GM19023 (cell line): Measurements from ENCODE around the gene HIPK2.

Source experiments
- ATAC-seq: cut with Tn5 transposase; IDR thresholded peaks from one replicate; pipeline ENCODE4 v1.9.1; 2021; ENCODE audit warnings: mild to moderate bottlenecking, moderate library complexity; ENCODE audit not compliant: unreplicated experiment

The HIPK2 gene

DNA sequence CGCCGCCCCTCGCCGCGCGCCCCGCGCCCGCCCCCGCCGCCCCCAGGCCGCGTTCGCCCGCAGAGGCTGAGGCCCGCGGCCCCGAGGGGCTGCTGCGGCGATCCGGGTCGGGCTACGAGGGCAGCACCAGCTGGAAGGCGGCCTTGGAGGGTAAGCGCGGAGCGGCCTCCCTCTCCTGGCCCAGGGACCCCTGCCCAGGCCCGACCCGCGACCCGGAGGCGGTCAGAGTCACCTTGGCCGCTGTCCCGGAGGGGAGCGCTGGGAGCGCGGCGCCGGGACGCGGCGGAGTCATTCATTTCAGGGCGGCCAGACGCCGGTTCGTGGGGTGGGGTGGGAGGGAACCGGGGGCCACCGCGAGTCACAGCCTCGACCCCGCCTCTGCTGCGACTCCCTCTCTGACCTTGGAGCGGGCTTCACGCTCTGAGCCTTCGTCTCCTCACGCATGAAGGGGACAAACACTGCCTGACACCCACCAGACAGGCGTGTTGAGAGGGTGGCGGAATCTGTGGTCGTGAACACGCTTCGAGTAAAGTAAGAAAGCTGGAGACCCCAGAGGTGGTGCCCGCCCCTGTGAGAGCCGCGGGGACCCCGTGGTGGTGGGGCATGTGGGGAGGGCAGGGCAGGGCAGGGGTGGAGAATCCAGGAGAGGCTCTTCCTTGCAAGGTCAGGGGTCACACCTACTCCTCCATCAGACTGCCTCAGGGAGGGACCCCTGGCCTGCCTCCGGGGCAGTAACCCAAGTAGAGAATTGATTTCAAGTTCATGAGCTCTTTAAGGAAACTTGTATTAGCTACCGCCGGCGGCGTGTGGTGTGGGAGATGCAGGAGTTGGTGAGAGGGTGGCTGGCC lies 253.6 kb downstream of the HIPK2 start:
- ATAC-seq: no peak

DNA sequence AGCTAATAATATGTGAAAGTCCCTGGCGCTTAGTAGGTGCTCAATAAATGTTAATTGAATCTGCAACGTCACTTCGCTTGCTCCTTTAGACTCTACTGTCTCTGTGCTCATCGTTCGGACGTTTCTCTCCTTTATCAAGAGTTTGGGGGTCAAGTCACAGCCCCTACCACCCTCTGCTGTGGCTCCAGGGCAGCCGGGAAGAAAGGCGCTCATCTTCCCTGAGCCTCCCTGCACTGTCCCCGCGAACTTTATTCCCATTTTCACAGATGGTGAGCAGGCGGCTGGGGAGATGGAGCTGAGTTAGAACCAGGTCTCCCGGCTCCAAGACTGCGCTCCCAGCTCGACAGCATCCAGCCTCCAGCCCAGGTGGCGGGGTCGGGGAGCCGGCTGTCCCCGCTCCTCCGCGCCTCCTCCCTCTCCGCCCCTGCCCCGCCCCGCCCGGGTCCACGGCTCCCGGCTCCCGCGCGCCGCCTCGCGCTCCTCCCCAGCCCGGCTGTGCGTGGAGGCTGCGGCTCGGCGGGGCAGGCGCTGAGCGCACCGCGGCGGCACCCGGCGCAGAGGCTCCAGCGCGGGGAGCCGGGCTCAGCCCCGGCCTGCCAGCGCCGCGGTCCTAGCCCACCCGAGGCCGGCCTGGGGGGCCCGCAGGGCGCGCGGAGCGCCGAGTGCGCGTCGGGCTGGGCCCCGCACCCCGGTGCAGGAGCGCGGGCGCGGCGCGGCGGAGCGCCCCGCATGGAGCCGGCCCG lies 254.4 kb downstream of the HIPK2 start, which contains the start of gene CLEC2L:
TSS of gene CLEC2L (plus strand) at position 487 of the 743 bp plus-strand sequence. CDS start at position 730, 243 bp downstream.
- ATAC-seq: no peak

DNA sequence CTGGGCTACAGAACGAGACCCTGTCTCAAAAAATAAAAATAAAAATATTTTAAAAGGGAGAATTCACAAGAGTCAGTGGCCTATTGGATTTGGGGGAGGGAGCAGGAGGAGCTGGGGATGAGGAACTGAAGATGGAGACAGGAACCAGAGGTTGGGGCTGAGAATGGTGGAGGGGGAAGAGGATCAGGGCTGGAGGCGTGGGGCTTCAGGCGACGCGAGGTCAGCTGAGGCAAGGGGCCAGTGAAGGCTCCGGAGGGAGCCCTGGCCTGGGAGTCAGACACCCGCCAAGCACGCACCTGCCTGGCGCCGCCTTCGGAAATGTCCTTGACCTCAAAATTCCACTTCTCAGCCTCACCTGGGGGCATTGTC lies 255.0 kb downstream of the HIPK2 start:
- ATAC-seq: no peak

DNA sequence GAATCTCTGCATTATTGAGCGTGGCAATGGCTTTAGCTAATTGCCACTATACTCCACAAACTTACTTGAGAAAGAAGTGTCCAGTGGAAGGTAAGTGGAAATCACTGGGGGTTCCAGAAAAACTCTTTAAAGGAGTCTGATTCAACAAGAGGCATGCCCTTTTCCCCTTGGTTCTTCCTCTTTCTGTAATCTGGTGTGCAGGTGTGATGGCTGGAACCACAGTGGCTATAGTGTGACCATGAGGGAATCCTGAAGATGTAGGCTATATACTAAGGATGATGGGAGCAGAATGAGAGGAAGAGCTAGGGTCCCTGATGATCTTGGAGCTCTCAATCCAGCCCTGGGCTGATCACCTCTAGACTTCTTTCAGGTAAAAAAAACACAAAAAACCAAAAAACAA lies 256.4 kb downstream of the HIPK2 start:
- ATAC-seq: no peak

DNA sequence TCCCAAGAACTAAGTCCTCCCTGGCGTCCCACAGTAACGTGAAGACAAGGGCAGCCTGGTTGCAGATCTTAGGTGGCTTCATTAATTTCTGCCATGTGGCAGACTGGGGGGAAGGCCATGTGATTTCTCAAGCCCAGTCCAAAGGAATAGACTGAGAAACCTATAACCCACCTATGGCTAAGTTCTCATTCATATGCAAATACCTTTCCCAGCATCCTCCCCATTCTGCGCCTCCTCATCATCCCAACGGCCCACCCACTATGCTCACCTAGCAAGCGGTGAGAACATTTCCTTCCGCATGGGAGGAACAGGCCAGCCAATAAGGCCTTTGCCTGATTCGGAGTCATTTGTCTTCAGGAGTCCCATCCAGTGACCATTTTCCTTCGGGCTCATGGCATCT lies 262.5 kb downstream of the HIPK2 start:
- ATAC-seq: no peak
